HAP-1 (cell line): Measurements from ENCODE around the gene GALNT9.

Experiments used
- DNase-seq, 2 experiments: peaks; one replicate each; pipeline ENCODE4 v3.0.0-alpha.2; 2016 to 2020; ENCODE audit warnings: low spot score in 2 of 2
- H3K27me3 ChIP-seq: fragments of 250-450 bp; sonication (Bioruptor Pico); 2 replicates; pipeline ENCODE4 v1.5.1; 2020; ENCODE audit warnings: low read depth, mild to moderate bottlenecking, moderate library complexity
- H3K36me3 ChIP-seq: fragments of 250-450 bp; sonication (Bioruptor Pico); replicated peaks from 2 replicates; pipeline ENCODE4 v1.5.1; 2020; ENCODE audit warnings: mild to moderate bottlenecking
- H3K4me1 ChIP-seq: fragments of 250-450 bp; sonication (Bioruptor Pico); 2 replicates; pipeline ENCODE4 v1.5.1; 2020; ENCODE audit warnings: mild to moderate bottlenecking
- H3K4me3 ChIP-seq: fragments of 250-450 bp; sonication (Bioruptor Pico); 2 replicates; pipeline ENCODE4 v1.5.1; 2020; ENCODE audit warnings: mild to moderate bottlenecking, moderate library complexity
- H3K9me3 ChIP-seq: fragments of 250-450 bp; sonication (Bioruptor Pico); 2 replicates; pipeline ENCODE4 v1.5.1; 2020; ENCODE audit warnings: mild to moderate bottlenecking, moderate library complexity
- in situ Hi-C: fragments of 300-500 bp; cut with MboI; formaldehyde crosslinking; loops from 3 replicates; pipeline ENCODE4 v1.14.3; 2020; ENCODE audit warnings: low sequenced_read_pairs, inconsistent platforms, mixed read lengths

GALNT9 gene

DNA sequence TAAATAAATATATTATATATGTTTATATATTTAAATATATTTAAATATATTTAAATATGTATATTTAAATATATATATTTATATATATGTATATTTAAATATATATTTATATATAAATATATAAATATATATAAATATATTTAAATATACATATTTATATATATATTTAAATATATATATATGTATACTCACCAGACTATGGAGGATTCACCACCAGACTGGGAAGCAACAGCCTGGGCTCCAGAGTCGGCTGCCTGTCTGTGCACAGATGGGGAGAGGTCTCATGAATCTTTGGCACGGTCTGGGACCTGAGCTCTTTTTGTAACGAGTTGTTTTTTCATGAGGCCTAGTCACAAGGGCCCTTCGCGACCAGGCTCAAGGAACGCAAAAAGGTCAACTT is 163.8 kb downstream of the GALNT9 start:
- in situ Hi-C loops, result loop anchor here (25.0 kb wide), 1 partner anchor 397 kb away; no protein-coding TSS in a partner anchor
- no peaks in the 10 kb centered on the region for H3K4me1 ChIP-seq
- no peak overlapping the region for H3K4me3 ChIP-seq
- H3K9me3 ChIP-seq, result no peaks in the 10 kb centered on the region
- DNase-seq, result no peak
- no peaks in the 10 kb centered on the region for H3K36me3 ChIP-seq
- peaks cover 12% of the 10 kb centered on the region for H3K27me3 ChIP-seq

DNA sequence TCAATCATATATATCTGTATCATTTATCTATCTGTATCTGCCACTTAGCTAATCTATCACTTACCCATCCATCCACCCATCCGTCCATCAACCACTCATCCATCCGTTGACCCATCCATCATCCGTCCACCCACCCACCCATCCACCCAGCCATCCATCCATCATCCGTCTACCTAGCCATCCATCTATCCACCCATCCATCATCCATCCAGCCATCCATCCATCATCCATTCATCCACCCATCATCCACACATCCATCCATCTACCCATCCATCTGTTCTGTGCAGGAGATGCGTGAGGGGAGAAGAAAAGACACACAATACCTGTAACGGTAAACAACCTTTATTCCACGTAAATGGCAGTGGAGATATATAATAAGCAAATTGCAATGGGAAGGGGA is 165.0 kb downstream of the GALNT9 start:
- Histone ChIP-seq H3K9me3 (no peaks in the 10 kb centered on the region), H3K4me3 (no peak overlapping the region), H3K36me3 (no peaks in the 10 kb centered on the region), H3K27me3 (peaks cover 12% of the 10 kb centered on the region), H3K4me1 (no peaks in the 10 kb centered on the region)
- in situ Hi-C loops, result loop anchor here (25.0 kb wide), 1 partner anchor 398 kb away; no protein-coding TSS in a partner anchor
- no peak for DNase-seq

DNA sequence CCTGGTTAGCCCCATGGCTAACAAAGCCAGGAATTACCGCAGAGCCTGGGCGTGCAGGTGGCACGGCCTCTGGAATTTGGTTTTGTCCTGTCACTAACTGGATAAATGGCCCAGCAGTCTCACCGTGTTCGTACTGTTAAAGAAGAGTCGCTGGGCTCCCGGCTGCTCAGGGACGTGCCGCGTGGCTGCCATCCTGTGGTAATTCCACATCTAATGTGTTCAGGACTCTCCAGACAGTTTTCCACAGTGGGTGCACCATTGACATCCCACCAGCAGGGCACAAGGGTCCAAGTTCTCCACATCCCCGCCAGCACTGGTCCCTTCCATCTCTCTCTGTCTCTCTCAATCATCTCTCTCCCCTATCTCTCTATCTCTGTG is 165.5 kb downstream of the GALNT9 start:
- no peak for DNase-seq
- H3K4me1 ChIP-seq, result no peaks in the 10 kb centered on the region
- in situ Hi-C loops, result loop anchor here (25.0 kb wide), 1 partner anchor 398 kb away; no protein-coding TSS in a partner anchor
- H3K36me3 ChIP-seq, result no peaks in the 10 kb centered on the region
- H3K27me3 ChIP-seq, result peaks cover 12% of the 10 kb centered on the region
- no peaks in the 10 kb centered on the region for H3K9me3 ChIP-seq
- no peak overlapping the region for H3K4me3 ChIP-seq

DNA sequence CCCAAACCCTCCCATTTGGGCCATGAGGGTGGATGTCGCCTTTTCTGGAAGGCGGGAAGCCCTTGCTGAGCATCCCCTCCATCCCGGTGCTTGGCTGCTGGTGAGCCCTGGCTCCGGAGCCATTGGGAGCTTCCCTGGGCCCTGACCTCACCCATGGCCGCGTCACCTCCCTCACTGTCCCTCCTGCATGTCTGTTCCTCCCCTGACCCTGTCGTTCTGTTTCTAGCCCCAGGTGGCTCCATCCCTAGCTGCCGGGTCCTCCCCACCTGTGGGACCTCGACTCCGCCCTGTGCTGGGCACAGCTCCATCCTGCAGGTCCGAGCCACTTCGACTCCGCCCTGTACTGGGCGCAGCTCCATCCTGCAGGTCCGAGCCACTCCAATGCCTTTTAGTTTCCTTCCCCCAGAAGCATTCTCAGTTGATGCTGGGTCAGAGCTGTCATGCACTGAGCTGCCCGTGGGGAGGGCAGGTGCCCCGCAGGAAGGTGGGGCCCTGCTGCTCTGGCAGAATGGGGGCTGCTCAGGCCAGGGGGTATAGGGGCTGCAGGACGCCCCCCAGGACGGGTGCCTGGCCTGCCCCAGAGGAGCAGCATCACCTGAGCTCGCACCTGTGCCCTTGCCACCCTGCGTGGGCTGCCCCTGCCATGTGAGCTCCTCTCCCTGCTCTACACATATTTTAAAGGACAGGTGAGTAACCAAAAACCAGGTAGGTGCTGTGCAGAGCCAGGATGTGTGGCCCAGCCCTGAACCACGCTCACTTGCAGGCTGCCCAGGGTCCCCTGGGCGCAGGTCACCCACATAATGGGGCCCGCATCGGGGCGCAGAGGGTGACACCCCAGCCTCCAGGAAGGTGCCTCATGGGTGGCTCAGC is 166.1 kb downstream of the GALNT9 start:
- Histone ChIP-seq H3K4me3 (no peak overlapping the region), H3K9me3 (no peaks in the 10 kb centered on the region), H3K27me3 (peaks cover 12% of the 10 kb centered on the region), H3K4me1 (no peaks in the 10 kb centered on the region), H3K36me3 (no peaks in the 10 kb centered on the region)
- in situ Hi-C loops, result loop anchor here (25.0 kb wide), 1 partner anchor 399 kb away; no protein-coding TSS in a partner anchor
- DNase-seq, result no peak

DNA sequence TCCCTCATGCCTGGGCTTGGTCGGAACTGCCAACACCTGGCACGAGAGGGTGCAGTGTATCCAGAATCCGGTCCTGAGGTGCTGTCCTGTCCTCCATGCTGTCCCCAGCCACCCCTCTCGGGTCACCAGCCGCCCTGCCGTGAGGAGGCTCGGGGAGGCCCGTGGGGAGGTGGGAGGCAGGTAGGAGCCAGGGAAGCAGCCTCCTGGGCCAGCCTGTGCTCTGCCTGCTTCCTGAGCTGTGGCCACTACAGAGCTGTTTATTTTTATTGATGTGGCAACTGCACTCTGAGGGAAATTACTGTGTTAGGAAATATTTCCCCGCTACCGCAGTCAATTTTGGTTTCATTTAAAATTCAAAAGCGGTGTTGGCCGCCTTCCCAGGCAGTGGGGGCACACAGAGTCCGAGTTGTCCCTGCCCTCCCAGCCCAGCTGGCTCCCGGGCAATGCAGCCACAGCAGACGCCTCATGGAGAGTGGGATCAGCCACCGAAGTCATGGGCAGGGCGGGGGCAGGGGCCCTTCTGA is 166.8 kb downstream of the GALNT9 start:
- in situ Hi-C loops, result loop anchor here (25.0 kb wide), 1 partner anchor 400 kb away; no protein-coding TSS in a partner anchor

DNA sequence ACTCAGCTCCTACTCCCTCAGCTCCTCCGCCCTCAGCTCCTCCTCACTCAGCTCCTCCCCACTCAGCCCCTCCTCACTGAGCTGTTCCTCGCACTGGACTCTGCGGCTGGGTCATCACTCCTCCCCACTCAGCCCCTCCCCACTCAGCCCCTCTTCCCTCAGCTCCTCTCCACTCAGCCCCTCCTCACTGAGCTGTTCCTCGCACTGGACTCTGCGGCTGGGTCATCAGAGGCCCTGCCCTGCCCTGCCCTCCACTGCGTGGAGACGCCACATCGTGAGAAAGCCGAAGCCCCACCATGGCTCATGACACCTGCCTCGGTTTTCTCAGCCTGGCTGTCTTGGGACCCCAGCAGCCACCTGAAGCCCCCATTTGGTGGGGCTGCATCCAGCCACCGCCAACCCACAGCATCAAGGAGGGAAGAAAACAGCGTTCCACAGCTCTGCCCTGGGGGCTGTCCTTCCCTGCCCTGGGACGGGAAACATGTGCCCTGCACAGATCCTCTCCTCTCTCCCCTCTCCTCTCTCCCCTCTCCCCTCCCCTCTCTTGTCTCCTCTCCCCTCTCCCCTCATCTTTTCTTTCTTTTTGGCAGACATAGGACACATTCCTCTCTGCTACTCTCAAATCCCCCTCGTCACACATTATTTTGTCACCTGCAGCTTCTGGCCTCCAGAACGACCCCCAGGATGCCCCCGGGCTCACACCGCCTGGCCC is 167.4 kb downstream of the GALNT9 start:
- H3K4me1 ChIP-seq, result no peaks in the 10 kb centered on the region
- no peaks in the 10 kb centered on the region for H3K9me3 ChIP-seq
- no peak overlapping the region for H3K4me3 ChIP-seq
- peaks cover 12% of the 10 kb centered on the region for H3K27me3 ChIP-seq
- no peak for DNase-seq
- no peaks in the 10 kb centered on the region for H3K36me3 ChIP-seq
- in situ Hi-C loops, result loop anchor here (25.0 kb wide), 1 partner anchor 400 kb away; no protein-coding TSS in a partner anchor

More for the DNA sequence above, 166.8 kb downstream of the GALNT9 start:
- no peaks in the 10 kb centered on the region for H3K36me3 ChIP-seq
- no peaks in the 10 kb centered on the region for H3K9me3 ChIP-seq
- H3K27me3 ChIP-seq, result peaks cover 12% of the 10 kb centered on the region
- H3K4me3 ChIP-seq, result no peak overlapping the region
- DNase-seq, result no peak
- H3K4me1 ChIP-seq, result no peaks in the 10 kb centered on the region

DNA sequence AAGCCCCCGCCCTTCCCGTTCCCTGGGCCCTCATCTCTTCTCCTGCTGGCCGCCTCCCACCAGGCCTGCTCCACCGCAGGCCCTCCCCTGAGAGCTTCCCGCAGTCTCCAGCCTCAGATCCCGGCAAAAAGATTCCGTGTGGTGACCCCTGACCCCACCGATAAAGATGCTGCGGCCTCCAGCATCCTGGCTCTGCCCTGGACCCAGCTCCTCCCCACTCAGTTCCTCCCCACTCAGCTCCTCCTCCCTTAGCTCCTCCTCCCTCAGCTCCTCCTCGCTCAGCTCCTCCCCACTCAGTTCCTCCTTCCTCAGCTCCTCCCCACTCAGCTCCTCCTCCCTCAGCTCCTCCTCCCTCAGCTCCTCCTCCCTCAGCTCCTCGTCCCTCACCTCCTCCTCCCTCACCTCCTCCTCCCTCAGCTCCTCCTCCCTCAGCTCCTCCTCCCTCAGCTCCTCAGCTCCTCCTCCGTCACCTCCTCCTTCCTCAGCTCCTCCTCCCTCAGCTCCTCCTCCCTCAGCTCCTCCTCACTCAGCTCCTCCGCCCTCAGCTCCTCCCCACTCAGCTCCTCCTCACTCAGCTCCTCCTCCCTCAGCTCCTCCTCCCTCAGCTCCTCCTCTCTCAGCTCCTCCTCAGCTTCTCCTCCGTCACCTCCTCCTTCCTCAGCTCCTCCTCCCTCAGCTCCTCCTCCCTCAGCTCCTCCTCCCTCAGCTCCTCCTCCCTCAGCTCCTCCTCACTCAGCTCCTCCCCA is 168.2 kb downstream of the GALNT9 start:
- H3K4me1 ChIP-seq, result no peaks in the 10 kb centered on the region
- H3K27me3 ChIP-seq, result peaks cover 12% of the 10 kb centered on the region
- in situ Hi-C loops, result loop anchor here (25.0 kb wide), 1 partner anchor 401 kb away; no protein-coding TSS in a partner anchor
- no peaks in the 10 kb centered on the region for H3K36me3 ChIP-seq
- H3K9me3 ChIP-seq, result no peaks in the 10 kb centered on the region
- H3K4me3 ChIP-seq, result no peak overlapping the region
- DNase-seq, result no peak

DNA sequence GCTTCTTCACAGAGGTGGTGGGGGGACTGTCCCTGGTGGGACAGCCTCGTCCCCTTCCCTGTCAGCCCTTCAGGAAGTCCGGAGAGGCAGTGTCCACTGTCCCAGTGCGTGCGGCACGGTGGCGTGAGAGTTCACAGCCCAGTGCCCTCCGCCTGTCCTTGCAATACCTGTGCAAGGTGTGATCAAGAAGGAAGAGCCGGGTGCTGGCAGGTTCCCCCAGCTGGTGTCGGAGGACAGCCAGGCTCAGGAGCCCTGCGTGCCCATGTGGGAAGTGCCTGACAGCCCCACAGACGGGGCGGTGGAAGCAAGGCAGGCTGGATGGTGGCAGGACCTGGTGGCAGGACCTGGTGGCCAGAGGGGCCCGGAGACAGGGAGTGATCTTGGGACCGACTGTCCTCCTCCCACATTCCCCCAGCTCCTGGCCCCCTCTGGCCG is 168.8 kb downstream of the GALNT9 start:
- Histone ChIP-seq H3K4me1 (no peaks in the 10 kb centered on the region), H3K27me3 (peaks cover 12% of the 10 kb centered on the region), H3K36me3 (no peaks in the 10 kb centered on the region), H3K4me3 (no peak overlapping the region), H3K9me3 (no peaks in the 10 kb centered on the region)
- in situ Hi-C loops, result loop anchor here (25.0 kb wide), 1 partner anchor 402 kb away; no protein-coding TSS in a partner anchor
- DNase-seq, result no peak

DNA sequence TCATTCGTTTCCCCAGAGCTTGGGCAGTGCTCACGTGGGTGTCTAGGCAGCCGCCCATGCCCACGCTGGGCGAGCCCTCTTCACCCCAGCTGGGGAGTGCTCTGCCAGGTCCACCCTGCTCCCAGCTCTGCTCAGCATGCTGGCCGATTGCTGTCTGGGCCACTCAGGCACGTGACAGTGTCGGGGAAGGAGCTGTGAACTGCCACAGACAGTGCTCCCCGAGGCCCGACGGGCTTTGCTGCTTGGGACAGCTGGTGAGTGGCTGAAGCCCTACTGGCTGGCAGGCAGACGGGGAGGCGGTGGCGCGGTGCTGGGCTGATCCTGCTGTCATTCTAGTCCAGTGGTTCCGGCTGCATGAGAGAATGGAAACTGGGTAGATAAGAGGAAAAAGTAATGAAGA is 169.4 kb downstream of the GALNT9 start:
- H3K27me3 ChIP-seq, result peaks cover 12% of the 10 kb centered on the region
- no peak for DNase-seq
- H3K4me1 ChIP-seq, result no peaks in the 10 kb centered on the region
- H3K36me3 ChIP-seq, result no peaks in the 10 kb centered on the region
- no peak overlapping the region for H3K4me3 ChIP-seq
- no peaks in the 10 kb centered on the region for H3K9me3 ChIP-seq
- in situ Hi-C loops, result loop anchor here (25.0 kb wide), 1 partner anchor 402 kb away; no protein-coding TSS in a partner anchor

DNA sequence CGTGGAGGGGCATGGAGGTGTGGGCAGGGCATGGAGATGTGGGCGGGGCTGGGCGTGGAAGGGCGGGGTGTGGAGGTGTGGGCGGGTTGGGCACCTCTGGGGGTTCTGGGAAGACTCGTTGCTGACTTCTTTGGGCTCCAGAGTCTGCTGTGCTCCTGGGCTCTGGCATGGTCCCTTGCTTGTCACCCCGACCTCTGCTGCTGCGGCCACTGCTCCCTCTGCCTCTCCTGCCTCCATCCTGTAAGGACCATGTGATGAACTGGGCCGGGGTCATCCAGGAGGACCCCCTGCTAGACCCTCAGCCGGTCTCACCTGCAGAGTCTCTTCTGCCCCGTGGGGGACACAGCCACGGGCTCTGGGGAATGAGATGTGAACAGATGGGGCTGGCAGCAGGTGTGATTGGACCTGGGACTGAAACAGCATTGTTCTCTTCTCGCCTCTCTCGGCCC is 169.8 kb downstream of the GALNT9 start:
- peak in 1 of 2 experiments; percentile 44 for DNase-seq
- in situ Hi-C loops, result loop anchor here (25.0 kb wide), 1 partner anchor 403 kb away; no protein-coding TSS in a partner anchor
- Histone ChIP-seq H3K4me1 (no peaks in the 10 kb centered on the region), H3K4me3 (no peak overlapping the region), H3K9me3 (no peaks in the 10 kb centered on the region), H3K27me3 (peaks cover 12% of the 10 kb centered on the region), H3K36me3 (no peaks in the 10 kb centered on the region)

DNA sequence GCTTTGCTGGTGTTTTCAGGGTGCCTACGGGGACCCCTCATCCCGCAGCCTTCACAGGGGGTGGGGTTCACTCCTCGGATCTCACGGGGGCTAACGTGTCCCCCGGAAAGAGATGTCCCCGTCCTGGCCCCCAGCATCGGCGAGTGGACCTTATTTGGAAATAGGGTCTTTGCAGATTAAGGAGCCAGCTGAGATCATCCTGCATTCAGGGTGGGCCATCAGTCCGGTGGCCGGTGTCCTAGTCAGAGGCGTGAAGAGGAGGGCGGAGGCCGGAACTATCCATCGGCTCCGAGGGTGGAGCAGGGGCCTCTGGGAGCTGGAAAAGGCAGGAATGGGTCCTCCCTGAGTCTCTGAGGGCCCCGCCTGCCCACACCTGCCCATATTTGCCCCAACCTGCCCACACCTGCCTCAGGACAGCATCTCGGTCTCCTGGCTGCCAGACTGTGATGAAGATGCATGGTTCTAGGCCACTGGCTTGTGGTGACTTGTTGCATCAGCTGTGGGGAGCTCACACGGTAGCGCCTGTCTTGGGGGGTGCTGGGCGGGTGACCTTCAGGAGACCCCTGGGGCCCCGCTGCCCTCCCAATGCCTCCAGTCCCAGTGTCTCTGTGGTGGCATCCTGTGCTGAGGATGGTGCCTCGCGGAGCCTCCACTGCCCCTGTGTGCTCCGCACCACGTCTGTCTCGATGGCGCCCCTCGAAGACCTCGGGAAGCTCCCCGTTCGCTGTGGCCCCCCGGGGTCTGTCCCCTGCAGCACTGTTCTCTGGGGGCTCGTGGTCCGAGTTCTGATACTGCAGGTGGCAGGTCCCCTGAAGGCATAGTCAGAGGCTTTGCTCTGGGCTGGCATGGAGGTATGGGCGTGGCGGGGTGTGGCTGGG is 170.5 kb downstream of the GALNT9 start:
- in situ Hi-C loops, result loop anchor here (25.0 kb wide), 1 partner anchor 403 kb away; no protein-coding TSS in a partner anchor
- no peak for DNase-seq
- no peaks in the 10 kb centered on the region for H3K36me3 ChIP-seq
- H3K4me1 ChIP-seq, result no peaks in the 10 kb centered on the region
- peaks cover 10% of the 10 kb centered on the region for H3K27me3 ChIP-seq
- H3K4me3 ChIP-seq, result no peak overlapping the region
- H3K9me3 ChIP-seq, result no peaks in the 10 kb centered on the region

DNA sequence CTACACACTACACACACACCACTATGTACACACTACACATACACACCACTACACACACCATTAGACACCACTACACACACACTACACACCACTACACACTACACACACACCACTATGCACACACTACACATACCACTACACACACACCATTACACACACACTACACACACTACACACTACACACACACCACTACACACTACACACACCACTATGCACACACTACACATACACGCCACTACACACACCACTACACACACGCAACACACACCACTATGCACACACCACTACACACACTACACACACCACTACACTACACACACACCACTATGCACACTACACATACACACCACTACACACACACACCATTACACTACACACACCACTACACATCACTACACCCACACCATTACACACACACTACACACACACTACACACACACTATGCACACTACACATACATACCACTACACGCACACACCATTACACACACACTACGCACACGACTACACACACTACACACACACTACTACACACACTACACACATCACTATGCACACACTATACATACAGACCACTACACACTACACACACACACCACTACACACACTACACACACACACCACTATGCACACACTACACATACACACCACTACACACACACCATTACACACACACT is 171.5 kb downstream of the GALNT9 start:
- peaks cover 2% of the 10 kb centered on the region for H3K27me3 ChIP-seq
- H3K9me3 ChIP-seq, result no peaks in the 10 kb centered on the region
- H3K36me3 ChIP-seq, result no peaks in the 10 kb centered on the region
- no peaks in the 10 kb centered on the region for H3K4me1 ChIP-seq
- in situ Hi-C loops, result loop anchor here (25.0 kb wide), 1 partner anchor 404 kb away; no protein-coding TSS in a partner anchor
- DNase-seq, result no peak
- H3K4me3 ChIP-seq, result no peak overlapping the region
